Thyroid gland (tissue), 4 donors: ENCODE measurements around the gene MUCL3. TPM values are rescaled to one million over a fixed set of nuclear protein-coding genes. Genes with fewer than 3 reads are reported as not detected.

Experiments used
- DNase-seq, 2 donors: peaks; one replicate each; pipeline ENCODE4 v3.0.0-alpha.2; 2019
- H3K27ac ChIP-seq, 3 donors: fragments of 200-600 bp; sonication (generic); 1 replicate in 2 of 3; 2 replicates in 1 of 3; pipeline ENCODE4 v1.5.1; 2016 to 2019; ENCODE audit warnings: mild to moderate bottlenecking in 1 of 3, moderate library complexity in 1 of 3
- H3K27me3 ChIP-seq: fragments of 200-600 bp; sonication (generic); one replicate; pipeline ENCODE4 v1.5.1; 2019
- H3K36me3 ChIP-seq, 2 donors: fragments of 200-600 bp; sonication (generic); one replicate each; pipeline ENCODE4 v1.5.1; 2016 to 2019
- H3K4me1 ChIP-seq, 2 donors: fragments of 200-600 bp; sonication (generic); one replicate each; pipeline ENCODE4 v1.5.1; 2017 to 2019
- H3K4me3 ChIP-seq, 3 donors: fragments of 200-600 bp; sonication (generic); replicated peaks in 1 of 3; 1 replicate in 2 of 3; 2 replicates in 1 of 3; pipeline ENCODE4 v1.5.1; 2016; ENCODE audit warnings: mild to moderate bottlenecking in 1 of 3
- H3K9me3 ChIP-seq: fragments of 200-600 bp; sonication (generic); one replicate; pipeline ENCODE4 v1.5.1; 2017
- POLR2A ChIP-seq, 2 donors: fragments of 450-650 bp; IDR thresholded peaks; one replicate each; pipeline ENCODE4 v1.6.1; 2017; ENCODE audit warnings: antibody characterized with exemption in 2 of 2, mild to moderate bottlenecking in 2 of 2, moderate library complexity in 1 of 2
- WGBS, 2 donors: methylation state at CpG; one replicate each; pipeline ENCODE4 v1.1.5; 2017; 5-methylcytosine and 5-hydroxymethylcytosine counted together
- intact Hi-C: fragments of 100-400 bp; cut with DNase I; formaldehyde crosslinking; loops from one replicate; pipeline ENCODE4 v1.15.1; 2023
- total RNA-seq, 4 donors: library from RNA; depleted of rRNA; stranded (reverse); fragments of >200 nt; gene quantifications; one replicate each; pipeline ENCODE4 v1.2.3, GENCODE V29; 2016
- TF ChIP-seq, protein P1 (sequence below), 6 experiments: fragments of 200-600 bp in 3 of 6; fragments of 450-650 bp in 3 of 6; sonication (generic) in 3 of 6; IDR thresholded peaks; one replicate each; pipeline ENCODE4 v1.5.1; 2016 to 2019; ENCODE audit warnings: antibody characterized with exemption in 6 of 6, mild to moderate bottlenecking in 2 of 6, inconsistent platforms in 1 of 6, moderate library complexity in 1 of 6

The MUCL3 gene
- total RNA-seq, 4 donors from 2014 or later, result not detected

DNA sequence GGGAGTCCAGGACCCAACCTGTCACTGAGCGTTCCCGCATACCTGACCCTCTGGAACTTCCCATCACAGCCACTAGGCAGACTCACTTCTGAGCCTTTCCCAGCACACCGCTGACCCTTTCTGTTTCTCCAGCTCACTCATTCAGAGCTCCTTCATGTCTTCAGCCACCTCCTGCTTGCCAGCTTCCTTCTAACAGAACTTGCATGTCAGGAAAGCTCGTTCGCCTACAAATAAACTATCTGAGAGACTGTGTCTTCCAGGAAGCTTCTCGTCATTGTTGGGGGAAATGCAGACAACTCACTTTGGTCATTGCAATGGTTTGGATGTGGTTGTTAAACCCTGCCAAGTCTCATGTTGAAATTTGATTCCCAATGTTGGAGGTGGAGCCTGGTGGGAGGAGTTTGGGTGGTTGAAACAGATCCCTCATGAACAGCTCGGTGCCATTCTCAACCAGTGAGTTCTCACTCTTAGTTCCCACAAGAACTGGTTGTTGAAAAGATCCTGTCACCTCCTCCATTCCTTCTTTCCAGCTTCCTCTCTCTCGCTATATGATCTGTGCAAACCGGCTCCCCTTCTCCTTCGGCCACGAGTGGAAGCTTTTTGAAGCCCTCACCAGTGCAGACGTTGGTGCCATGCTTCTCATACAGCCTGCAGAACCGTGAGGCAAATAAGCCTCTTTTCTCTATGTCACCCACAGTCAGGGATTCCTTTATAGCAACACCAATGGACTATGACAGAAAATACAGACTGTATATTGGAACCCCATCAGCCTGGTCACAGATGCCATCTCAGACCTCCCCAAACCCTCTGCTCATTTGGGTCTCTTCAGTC lies 41.4 kb downstream of the MUCL3 start:
- peak; percentile 61 to 73 for DNase-seq
- WGBS, 2 donors, result 8 to 9% methylated on average over 13 of the region's 13 CpGs
- Histone ChIP-seq H3K27me3 (no peaks in the 10 kb centered on the region), H3K4me1 (peaks cover 0 to 6% of the 10 kb centered on the region in 2 donors), H3K4me3 (no peak overlapping the region), H3K36me3 (no peaks in the 10 kb centered on the region), H3K9me3 (no peaks in the 10 kb centered on the region), H3K27ac (peak overlapping the region in 2 of 3 donors; percentile 2 to 15)
- intact Hi-C loops, result no loop called here
- TF ChIP-seq POLR2A (IDR thresholded peaks at IDR 0.05), result peak in 1 of 2 donors; percentile 48
- TF ChIP-seq, protein P1, sequence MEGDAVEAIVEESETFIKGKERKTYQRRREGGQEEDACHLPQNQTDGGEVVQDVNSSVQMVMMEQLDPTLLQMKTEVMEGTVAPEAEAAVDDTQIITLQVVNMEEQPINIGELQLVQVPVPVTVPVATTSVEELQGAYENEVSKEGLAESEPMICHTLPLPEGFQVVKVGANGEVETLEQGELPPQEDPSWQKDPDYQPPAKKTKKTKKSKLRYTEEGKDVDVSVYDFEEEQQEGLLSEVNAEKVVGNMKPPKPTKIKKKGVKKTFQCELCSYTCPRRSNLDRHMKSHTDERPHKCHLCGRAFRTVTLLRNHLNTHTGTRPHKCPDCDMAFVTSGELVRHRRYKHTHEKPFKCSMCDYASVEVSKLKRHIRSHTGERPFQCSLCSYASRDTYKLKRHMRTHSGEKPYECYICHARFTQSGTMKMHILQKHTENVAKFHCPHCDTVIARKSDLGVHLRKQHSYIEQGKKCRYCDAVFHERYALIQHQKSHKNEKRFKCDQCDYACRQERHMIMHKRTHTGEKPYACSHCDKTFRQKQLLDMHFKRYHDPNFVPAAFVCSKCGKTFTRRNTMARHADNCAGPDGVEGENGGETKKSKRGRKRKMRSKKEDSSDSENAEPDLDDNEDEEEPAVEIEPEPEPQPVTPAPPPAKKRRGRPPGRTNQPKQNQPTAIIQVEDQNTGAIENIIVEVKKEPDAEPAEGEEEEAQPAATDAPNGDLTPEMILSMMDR (IDR thresholded peaks at IDR 0.05), result peak in 3 of 6 experiments; percentile 38 to 40 (median 40)

DNA sequence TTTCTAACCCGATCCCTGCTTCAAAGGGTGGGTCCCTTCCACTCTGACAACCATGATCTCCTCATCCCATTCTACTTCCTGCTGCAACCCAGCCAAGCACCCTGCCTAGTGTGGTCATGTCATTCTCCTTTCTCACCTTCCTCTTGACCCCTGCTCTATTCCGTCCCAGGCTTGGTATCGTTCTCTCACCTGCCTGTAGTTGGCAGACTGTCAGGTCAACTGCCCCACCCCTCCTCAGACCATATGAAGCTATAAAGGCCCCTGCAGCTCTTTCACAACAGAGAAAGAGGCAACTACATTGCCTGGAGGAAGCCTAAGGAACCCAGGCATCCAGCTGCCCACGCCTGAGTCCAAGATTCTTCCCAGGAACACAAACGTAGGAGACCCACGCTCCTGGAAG lies 42.7 kb downstream of the MUCL3 start, which contains the start of gene MUC21:
Gene MUC21, plus strand, starts transcription at position 280 of the 400 bp plus-strand sequence. CDS start 241 bp downstream, outside the sequence.
- no peaks in the 10 kb centered on the region for H3K36me3 ChIP-seq
- intact Hi-C loops, result no loop called here

DNA sequence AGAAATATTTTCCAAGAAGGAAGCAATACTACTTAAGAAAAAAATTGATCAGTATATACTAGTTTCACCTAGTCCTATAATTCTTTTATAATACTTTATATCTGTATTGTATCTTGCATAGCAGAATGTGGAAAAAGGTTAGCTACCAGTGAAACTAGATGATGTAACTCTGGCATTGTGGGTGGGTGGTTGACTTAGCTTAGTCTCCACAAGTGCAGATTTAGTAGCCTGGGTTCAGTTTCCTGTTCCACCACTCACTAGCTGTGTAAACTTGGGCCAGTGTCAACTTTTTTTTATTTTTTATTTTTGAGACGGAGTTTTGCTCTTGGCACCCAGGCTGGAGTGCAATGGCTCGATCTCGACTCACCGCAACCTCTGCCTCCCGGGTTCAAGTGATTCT lies 44.7 kb downstream of the MUCL3 start:
- TF ChIP-seq, protein P1 (IDR thresholded peaks at IDR 0.05), result no peak
- no peak for TF ChIP-seq POLR2A (IDR thresholded peaks at IDR 0.05)
- no peaks in the 10 kb centered on the region for H3K36me3 ChIP-seq
- 68 to 87% methylated on average over 5 of the region's 5 CpGs for WGBS, 2 donors
- H3K4me1 ChIP-seq, result peaks cover 0 to 6% of the 10 kb centered on the region in 2 donors
- intact Hi-C loops, result no loop called here
- H3K9me3 ChIP-seq, result no peaks in the 10 kb centered on the region
- no peak overlapping the region for H3K4me3 ChIP-seq
- no peak overlapping the region for H3K27ac ChIP-seq
- H3K27me3 ChIP-seq, result no peaks in the 10 kb centered on the region
- no peak for DNase-seq

More for the DNA sequence above, 42.7 kb downstream of the MUCL3 start, which contains the start of gene MUC21:
- 81% methylated on average over 6 of the region's 6 CpGs for WGBS, 2 donors
- Histone ChIP-seq H3K27ac (no peak within 1 kb of the TSS), H3K9me3 (no peaks in the 10 kb centered on the region), H3K4me1 (peaks cover 0 to 6% of the 10 kb centered on the region in 2 donors), H3K4me3 (no peak within 1 kb of the TSS), H3K27me3 (no peaks in the 10 kb centered on the region)
- TF ChIP-seq, protein P1 (IDR thresholded peaks at IDR 0.05), result no peak
- no peak for TF ChIP-seq POLR2A (IDR thresholded peaks at IDR 0.05)
- DNase-seq, result no peak

DNA sequence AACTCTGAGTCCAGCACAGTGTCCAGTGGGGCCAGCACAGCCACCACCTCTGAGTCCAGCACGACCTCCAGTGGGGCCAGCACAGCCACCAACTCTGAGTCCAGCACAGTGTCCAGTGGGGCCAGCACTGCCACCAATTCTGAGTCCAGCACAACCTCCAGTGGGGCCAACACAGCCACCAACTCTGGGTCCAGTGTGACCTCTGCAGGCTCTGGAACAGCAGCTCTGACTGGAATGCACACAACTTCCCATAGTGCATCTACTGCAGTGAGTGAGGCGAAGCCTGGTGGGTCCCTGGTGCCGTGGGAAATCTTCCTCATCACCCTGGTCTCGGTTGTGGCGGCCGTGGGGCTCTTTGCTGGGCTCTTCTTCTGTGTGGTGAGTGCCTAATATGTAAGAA lies 46.5 kb downstream of the MUCL3 start:
- peaks cover 0 to 4% of the 10 kb centered on the region in 2 donors for H3K4me1 ChIP-seq
- no peak for TF ChIP-seq POLR2A (IDR thresholded peaks at IDR 0.05)
- TF ChIP-seq, protein P1 (IDR thresholded peaks at IDR 0.05), result no peak
- no peak for DNase-seq
- H3K36me3 ChIP-seq, result no peaks in the 10 kb centered on the region
- H3K27ac ChIP-seq, result no peak overlapping the region
- no peaks in the 10 kb centered on the region for H3K9me3 ChIP-seq
- H3K4me3 ChIP-seq, result no peak overlapping the region
- intact Hi-C loops, result no loop called here
- WGBS, 2 donors, result 89 to 98% methylated on average over 5 of the region's 6 CpGs
- no peaks in the 10 kb centered on the region for H3K27me3 ChIP-seq

DNA sequence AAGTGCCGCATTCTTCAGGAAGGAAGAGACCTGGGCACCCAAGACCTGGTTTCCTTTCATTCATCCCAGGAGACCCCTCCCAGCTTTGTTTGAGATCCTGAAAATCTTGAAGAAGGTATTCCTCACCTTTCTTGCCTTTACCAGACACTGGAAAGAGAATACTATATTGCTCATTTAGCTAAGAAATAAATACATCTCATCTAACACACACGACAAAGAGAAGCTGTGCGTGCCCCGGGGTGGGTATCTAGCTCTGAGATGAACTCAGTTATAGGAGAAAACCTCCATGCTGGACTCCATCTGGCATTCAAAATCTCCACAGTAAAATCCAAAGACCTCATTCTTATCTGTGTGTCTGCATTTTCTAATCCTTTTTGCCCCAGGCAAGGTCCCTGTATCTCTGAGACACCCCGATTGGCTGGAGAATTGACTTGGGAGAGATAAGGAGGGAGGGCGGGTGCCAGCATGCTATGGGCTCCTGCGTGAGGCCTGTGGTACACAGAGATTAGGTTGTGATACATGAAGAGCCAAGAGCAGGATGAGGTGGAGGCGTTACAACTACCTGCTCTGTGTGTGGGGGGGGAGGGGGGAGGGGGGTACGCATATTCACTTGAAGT lies 47.5 kb downstream of the MUCL3 start:
- Histone ChIP-seq H3K27ac (no peak overlapping the region), H3K27me3 (no peaks in the 10 kb centered on the region), H3K36me3 (no peaks in the 10 kb centered on the region), H3K4me1 (no peaks in the 10 kb centered on the region), H3K9me3 (no peaks in the 10 kb centered on the region), H3K4me3 (no peak overlapping the region)
- DNase-seq, result no peak
- 90 to 93% methylated on average over 8 to 9 of the region's 9 CpGs for WGBS, 2 donors
- TF ChIP-seq, protein P1 (IDR thresholded peaks at IDR 0.05), result no peak
- no peak for TF ChIP-seq POLR2A (IDR thresholded peaks at IDR 0.05)
- intact Hi-C loops, result no loop called here
